HEK293 (cell line): ENCODE measurements around the gene ARV1.

Source experiments
- BCL6B ChIP-seq: fragments of 450-650 bp; formaldehyde crosslinking; IDR thresholded peaks from 2 replicates; pipeline ENCODE4 v1.5.1; 2017; ENCODE audit warnings: missing biosample characterization, missing genetic modification characterization
- HOXC10 ChIP-seq: sonication (generic); formaldehyde crosslinking; IDR thresholded peaks from 2 replicates; pipeline ENCODE4 v1.8.1; 2023; ENCODE audit warnings: mild to moderate bottlenecking, missing genetic modification reagents
- INSM2 ChIP-seq: fragments of 450-650 bp; formaldehyde crosslinking; IDR thresholded peaks from 2 replicates; pipeline ENCODE4 v1.5.1; 2016; ENCODE audit warnings: missing biosample characterization, missing genetic modification characterization
- OSR2 ChIP-seq: fragments of 450-650 bp; formaldehyde crosslinking; IDR thresholded peaks from 2 replicates; pipeline ENCODE4 v1.5.1; 2016; ENCODE audit warnings: missing biosample characterization, missing genetic modification characterization
- OVOL3 ChIP-seq: fragments of 450-650 bp; formaldehyde crosslinking; IDR thresholded peaks from 2 replicates; pipeline ENCODE4 v1.5.1; 2016; ENCODE audit warnings: missing biosample characterization, missing genetic modification characterization
- PRDM4 ChIP-seq: fragments of 450-650 bp; formaldehyde crosslinking; IDR thresholded peaks from 2 replicates; pipeline ENCODE4 v1.5.1; 2017; ENCODE audit warnings: missing biosample characterization, missing genetic modification characterization
- SP7 ChIP-seq: fragments of 450-650 bp; formaldehyde crosslinking; IDR thresholded peaks from 2 replicates; pipeline ENCODE4 v1.5.1; 2016; ENCODE audit warnings: missing biosample characterization, missing genetic modification characterization
- TCF7L2 ChIP-seq: IDR thresholded peaks from 2 replicates; pipeline ENCODE4 v1.6.1; 2011; ENCODE audit warnings: low read depth, mild to moderate bottlenecking, inconsistent platforms, low read length, moderate library complexity, borderline replicate concordance
- ZBTB17 ChIP-seq: fragments of 450-650 bp; formaldehyde crosslinking; IDR thresholded peaks from 2 replicates; pipeline ENCODE4 v1.5.1; 2016; ENCODE audit warnings: missing biosample characterization, missing genetic modification characterization
- ZBTB21 ChIP-seq: fragments of 450-650 bp; formaldehyde crosslinking; IDR thresholded peaks from 2 replicates; pipeline ENCODE4 v1.5.1; 2017; ENCODE audit warnings: missing biosample characterization, missing genetic modification characterization
- ZBTB44 ChIP-seq: fragments of 450-650 bp; IDR thresholded peaks from 2 replicates; pipeline ENCODE4 v1.5.1; 2018; ENCODE audit warnings: missing biosample characterization, mild to moderate bottlenecking, missing genetic modification characterization
- ZBTB7A ChIP-seq: fragments of 450-650 bp; formaldehyde crosslinking; IDR thresholded peaks from 2 replicates; pipeline ENCODE4 v1.5.1; 2016; ENCODE audit warnings: low read depth, missing biosample characterization, missing genetic modification characterization
- ZFP69B ChIP-seq: fragments of 450-650 bp; formaldehyde crosslinking; IDR thresholded peaks from 2 replicates; pipeline ENCODE4 v1.5.1; 2016; ENCODE audit warnings: missing biosample characterization, missing genetic modification characterization
- ZNF10 ChIP-seq: fragments of 450-650 bp; formaldehyde crosslinking; IDR thresholded peaks from 2 replicates; pipeline ENCODE4 v1.5.1; 2017; ENCODE audit warnings: missing biosample characterization, missing genetic modification characterization
- ZNF155 ChIP-seq: fragments of 450-650 bp; formaldehyde crosslinking; IDR thresholded peaks from 2 replicates; pipeline ENCODE4 v1.5.1; 2016; ENCODE audit warnings: missing biosample characterization, missing genetic modification characterization
- ZNF211 ChIP-seq: fragments of 450-650 bp; formaldehyde crosslinking; IDR thresholded peaks from 2 replicates; pipeline ENCODE4 v1.5.1; 2016; ENCODE audit warnings: low read depth, missing biosample characterization, missing genetic modification characterization
- ZNF274 ChIP-seq, 2 experiments: fragments of 200-500 bp in 1 of 2; fragments of 450-650 bp in 1 of 2; sonication (Bioruptor generic) in 1 of 2; formaldehyde crosslinking in 1 of 2; IDR thresholded peaks; 2 replicates each; pipeline versions ENCODE4 v1.5.1 to v1.6.1; 2014 to 2016; ENCODE audit warnings: borderline replicate concordance in 1 of 2, inconsistent platforms in 1 of 2, low read length in 1 of 2, missing biosample characterization in 1 of 2, missing genetic modification characterization in 1 of 2
- ZNF292 ChIP-seq: fragments of 450-650 bp; formaldehyde crosslinking; IDR thresholded peaks from 2 replicates; pipeline ENCODE4 v1.5.1; 2016; ENCODE audit warnings: low read depth, missing biosample characterization, missing genetic modification characterization, borderline replicate concordance
- ZNF398 ChIP-seq: fragments of 450-650 bp; formaldehyde crosslinking; IDR thresholded peaks from 2 replicates; pipeline ENCODE4 v1.5.1; 2017; ENCODE audit warnings: missing biosample characterization, missing genetic modification characterization
- ZNF449 ChIP-seq: fragments of 450-650 bp; formaldehyde crosslinking; IDR thresholded peaks from 2 replicates; pipeline ENCODE4 v1.5.1; 2017; ENCODE audit warnings: missing biosample characterization, mild to moderate bottlenecking, missing genetic modification characterization, moderate library complexity
- ZNF610 ChIP-seq: fragments of 450-650 bp; formaldehyde crosslinking; IDR thresholded peaks from 2 replicates; pipeline ENCODE4 v1.5.1; 2016; ENCODE audit warnings: missing biosample characterization, missing genetic modification characterization, borderline replicate concordance
- ZNF645 ChIP-seq: fragments of 450-650 bp; formaldehyde crosslinking; IDR thresholded peaks from 2 replicates; pipeline ENCODE4; 2016; ENCODE audit warnings: missing biosample characterization, missing genetic modification characterization
- ZNF664 ChIP-seq: fragments of 450-650 bp; formaldehyde crosslinking; IDR thresholded peaks from 2 replicates; pipeline ENCODE4 v1.5.1; 2016; ENCODE audit warnings: missing biosample characterization, missing genetic modification characterization
- ZNF692 ChIP-seq: fragments of 450-650 bp; formaldehyde crosslinking; IDR thresholded peaks from 2 replicates; pipeline ENCODE4 v1.5.1; 2016; ENCODE audit warnings: missing biosample characterization, missing genetic modification characterization
- ZNF837 ChIP-seq: fragments of 450-650 bp; formaldehyde crosslinking; IDR thresholded peaks from 2 replicates; pipeline ENCODE4 v1.5.1; 2016; ENCODE audit warnings: missing biosample characterization, missing genetic modification characterization

ARV1 gene

GRCh38 chr1:230977761-230978490 lies 968 bp upstream of the ARV1 start (continued):
- TF ChIP-seq HOXC10 (CRISPR knock-in tag) = no peak
- no peak for TF ChIP-seq ZFP69B (tag by site-specific recombination)
- TF ChIP-seq ZNF837 (tag by site-specific recombination) = no peak
- no peak for TF ChIP-seq BCL6B (tag by site-specific recombination)
- no peak; the same call in 1 of the 2 replicates for TF ChIP-seq INSM2 (tag by site-specific recombination)
- no peak for TF ChIP-seq ZNF155 (tag by site-specific recombination)
- no peak for TF ChIP-seq OVOL3 (tag by site-specific recombination)
- peak; percentile 44 for TF ChIP-seq ZNF692
- no peak for TF ChIP-seq ZNF10 (tag by site-specific recombination)
- no peak for TF ChIP-seq ZNF645
- no peak for TF ChIP-seq ZNF610 (tag by site-specific recombination)
- TF ChIP-seq ZNF398 (tag by site-specific recombination) = no peak
- no peak for TF ChIP-seq ZNF664 (tag by site-specific recombination)
- TF ChIP-seq PRDM4 (tag by site-specific recombination) = no peak
- 0 out of 2 replicates have a peak, but pooled peaks have one; percentile 23 for TF ChIP-seq ZNF449 (tag by site-specific recombination)
- TF ChIP-seq TCF7L2 = no peak
- TF ChIP-seq ZBTB7A (tag by site-specific recombination) = no peak
- no peak for TF ChIP-seq ZBTB21 (tag by site-specific recombination)
- TF ChIP-seq SP7 (tag by site-specific recombination) = peak; percentile 61; the same call in 1 of the 2 replicates
- no peak for TF ChIP-seq ZBTB44
- TF ChIP-seq ZBTB17 = peak; percentile 91
- TF ChIP-seq OSR2 (tag by site-specific recombination) = no peak; the same call in 1 of the 2 replicates
- TF ChIP-seq ZNF211 (tag by site-specific recombination) = no peak
- no peak for TF ChIP-seq ZNF274 (IDR thresholded peaks at IDR 0.05; ENCODE audit: low read length)
- TF ChIP-seq ZNF274 (tag by site-specific recombination; IDR thresholded peaks at IDR 0.05; ENCODE audit: borderline replicate concordance) = no peak
- no peak for TF ChIP-seq ZNF292 (tag by site-specific recombination)
